Naive B cell (primary cell): ENCODE measurements around the gene ADGRG3. TPM values are rescaled to one million over a fixed set of nuclear protein-coding genes. Genes with fewer than 3 reads are reported as not detected.

Experiments used
- ATAC-seq, 2 donors: fragments of 150-1000 bp; cut with Tn5 transposase; 2 replicates each; pipeline ENCODE4 v1.10.0; 2021; ENCODE audit warnings: low read depth in 2 of 2, mild to moderate bottlenecking in 2 of 2, moderate library complexity in 2 of 2
- DNase-seq: peaks from one replicate; pipeline ENCODE4 v3.0.0; 2022
- H3K27ac Mint-ChIP-seq, 6 donors: one replicate each; pipeline ENCODE4 v1.8.0; 2020 to 2022; ENCODE audit warnings: mild to moderate bottlenecking in 6 of 6, mixed read lengths in 6 of 6, moderate library complexity in 5 of 6, inconsistent platforms in 2 of 6
- H3K27me3 Mint-ChIP-seq, 3 donors: one replicate each; pipeline ENCODE4 v1.8.0; 2021 to 2022; ENCODE audit warnings: mixed read lengths in 3 of 3, mild to moderate bottlenecking in 1 of 3
- H3K36me3 Mint-ChIP-seq, 2 donors: one replicate each; pipeline ENCODE4 v1.8.0; 2020 to 2022; ENCODE audit warnings: mixed read lengths in 2 of 2, inconsistent platforms in 1 of 2, mild to moderate bottlenecking in 1 of 2
- H3K4me1 Mint-ChIP-seq, 3 donors: one replicate each; pipeline ENCODE4 v1.8.0; 2020 to 2022; ENCODE audit warnings: mixed read lengths in 3 of 3, inconsistent platforms in 1 of 3, mild to moderate bottlenecking in 1 of 3, moderate library complexity in 1 of 3
- H3K4me3 Mint-ChIP-seq, 8 donors: one replicate each; pipeline ENCODE4 v1.8.0; 2020 to 2022; ENCODE audit warnings: mild to moderate bottlenecking in 8 of 8, mixed read lengths in 8 of 8, moderate library complexity in 8 of 8, inconsistent platforms in 2 of 8
- H3K9me3 Mint-ChIP-seq, 7 donors: one replicate each; pipeline ENCODE4 v1.8.0; 2020 to 2022; ENCODE audit warnings: mixed read lengths in 7 of 7, mild to moderate bottlenecking in 5 of 7, inconsistent platforms in 2 of 7, moderate library complexity in 1 of 7
- polyA plus RNA-seq, 6 donors: library from polyadenylated mRNA; unstranded; fragments of 300-500 nt; fragmentation: Illumina TruSeq; gene quantifications; one replicate each; pipeline ENCODE4 v1.2.3, GENCODE V29; 2021; ENCODE audit warnings: low read depth in 6 of 6

Gene ADGRG3, protein sequence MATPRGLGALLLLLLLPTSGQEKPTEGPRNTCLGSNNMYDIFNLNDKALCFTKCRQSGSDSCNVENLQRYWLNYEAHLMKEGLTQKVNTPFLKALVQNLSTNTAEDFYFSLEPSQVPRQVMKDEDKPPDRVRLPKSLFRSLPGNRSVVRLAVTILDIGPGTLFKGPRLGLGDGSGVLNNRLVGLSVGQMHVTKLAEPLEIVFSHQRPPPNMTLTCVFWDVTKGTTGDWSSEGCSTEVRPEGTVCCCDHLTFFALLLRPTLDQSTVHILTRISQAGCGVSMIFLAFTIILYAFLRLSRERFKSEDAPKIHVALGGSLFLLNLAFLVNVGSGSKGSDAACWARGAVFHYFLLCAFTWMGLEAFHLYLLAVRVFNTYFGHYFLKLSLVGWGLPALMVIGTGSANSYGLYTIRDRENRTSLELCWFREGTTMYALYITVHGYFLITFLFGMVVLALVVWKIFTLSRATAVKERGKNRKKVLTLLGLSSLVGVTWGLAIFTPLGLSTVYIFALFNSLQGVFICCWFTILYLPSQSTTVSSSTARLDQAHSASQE
- polyA plus RNA-seq, result under 1 TPM in 2 of 6 donors, not detected in 4; 0.11 to 0.55 TPM

- Mint-ChIP-seq H3K4me3 (peak within 1 kb of the TSS in 1 of 8 donors; percentile 4), H3K4me1 (no peaks in the 10 kb centered on the region), H3K27me3 (peaks cover 0 to 8% (median 2%) of the 10 kb centered on the region in 3 donors), H3K27ac (peak within 1 kb of the TSS in 1 of 6 donors; percentile 90), H3K9me3 (no peaks in the 10 kb centered on the region), H3K36me3 (no peaks in the 10 kb centered on the region)
- ATAC-seq, result no peak
- no peak for DNase-seq
These were observed at the start of gene ADGRG3 for GRCh38 chr16:57668263-57668571. ADGRG3 (plus strand) TSS chr16:57668306; CDS start chr16:57668348, 42 bp downstream.

DNA sequence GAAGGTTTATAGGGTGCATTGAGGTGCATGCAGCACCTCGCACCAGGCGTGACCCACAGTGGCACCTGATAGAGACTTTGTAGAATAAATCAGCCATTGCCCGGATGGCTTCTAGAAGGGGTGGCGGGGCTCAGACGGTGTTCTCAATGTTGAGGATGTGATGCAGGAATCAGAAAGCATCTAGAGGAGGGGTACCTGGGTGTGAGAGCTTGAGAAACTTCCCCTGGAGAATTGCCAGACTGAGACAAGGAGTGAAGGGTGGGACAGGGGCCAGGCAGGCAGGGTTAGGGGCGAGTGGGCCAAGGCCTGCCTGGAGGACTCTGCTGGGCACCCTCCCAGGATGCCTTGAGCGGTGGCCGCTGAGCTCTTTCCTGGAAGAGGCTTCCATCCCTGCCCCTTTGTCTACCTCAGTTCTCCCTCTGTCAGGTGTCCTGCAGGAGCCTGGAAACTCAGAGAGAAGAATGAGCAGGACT is 48.9 kb upstream of the ADGRG3 start:
- Mint-ChIP-seq H3K27me3 (no peaks in the 10 kb centered on the region), H3K36me3 (no peaks in the 10 kb centered on the region), H3K27ac (peak overlapping the region in 2 of 6 donors; percentile 59 to 78), H3K4me3 (no peak overlapping the region), H3K4me1 (no peaks in the 10 kb centered on the region), H3K9me3 (no peaks in the 10 kb centered on the region)
- ATAC-seq (no peak), DNase-seq (no peak)

DNA sequence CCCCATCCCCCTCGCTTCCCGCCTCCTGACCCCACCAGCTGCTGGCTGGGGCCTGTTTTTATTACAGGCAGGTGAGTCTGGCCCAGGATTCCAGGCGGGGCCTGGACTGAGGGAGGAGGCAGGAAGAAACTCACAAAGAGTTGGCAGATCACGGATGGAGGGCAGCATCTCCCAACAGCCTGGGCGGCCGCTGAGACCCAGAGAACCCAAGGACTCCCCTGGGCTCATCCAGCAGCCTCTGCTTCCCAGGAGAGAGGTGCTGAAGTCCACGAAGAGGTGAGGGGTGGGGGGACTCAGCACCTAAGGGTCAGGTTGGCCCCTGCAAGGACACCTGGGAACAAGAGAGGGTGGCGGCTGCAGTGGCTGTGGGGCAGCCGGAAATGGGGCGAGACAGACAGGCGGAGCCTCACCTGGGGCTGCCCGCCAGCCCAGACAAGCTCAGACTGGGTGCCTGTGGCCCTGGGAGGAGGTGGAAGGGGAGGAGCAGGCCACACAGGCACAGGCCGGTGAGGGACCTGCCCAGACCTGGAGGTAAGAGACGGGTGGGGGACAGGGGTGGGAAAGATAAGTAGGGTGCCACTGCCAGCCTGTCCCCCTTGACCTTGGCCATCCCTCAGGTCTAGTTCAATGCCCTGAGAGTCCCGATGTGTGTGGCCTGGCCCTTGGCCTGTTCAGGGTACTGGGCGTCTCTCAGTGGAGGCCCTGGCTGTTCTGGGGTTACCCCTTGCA is 48.3 kb upstream of the ADGRG3 start:
- Mint-ChIP-seq H3K4me1 (peaks cover 0 to under 1% (median 0%) of the 10 kb centered on the region in 3 donors), H3K4me3 (no peak overlapping the region), H3K9me3 (no peaks in the 10 kb centered on the region), H3K27me3 (peaks cover 0 to under 1% (median under 1%) of the 10 kb centered on the region in 3 donors), H3K36me3 (no peaks in the 10 kb centered on the region), H3K27ac (no peak overlapping the region)
- ATAC-seq (no peak), DNase-seq (no peak)

- peaks cover 4 to 8% (median 6%) of the 10 kb centered on the region in 3 donors for H3K4me1 Mint-ChIP-seq
- H3K4me3 Mint-ChIP-seq, result no peak overlapping the region
- no peak overlapping the region for H3K27ac Mint-ChIP-seq
- ATAC-seq (no peak), DNase-seq (no peak)
- H3K9me3 Mint-ChIP-seq, result no peaks in the 10 kb centered on the region
- H3K27me3 Mint-ChIP-seq, result peaks cover 0 to 9% (median 9%) of the 10 kb centered on the region in 3 donors
- H3K36me3 Mint-ChIP-seq, result no peaks in the 10 kb centered on the region
These were observed 47.5 kb upstream of the ADGRG3 start for GRCh38 chr16:57620335-57621231.

DNA sequence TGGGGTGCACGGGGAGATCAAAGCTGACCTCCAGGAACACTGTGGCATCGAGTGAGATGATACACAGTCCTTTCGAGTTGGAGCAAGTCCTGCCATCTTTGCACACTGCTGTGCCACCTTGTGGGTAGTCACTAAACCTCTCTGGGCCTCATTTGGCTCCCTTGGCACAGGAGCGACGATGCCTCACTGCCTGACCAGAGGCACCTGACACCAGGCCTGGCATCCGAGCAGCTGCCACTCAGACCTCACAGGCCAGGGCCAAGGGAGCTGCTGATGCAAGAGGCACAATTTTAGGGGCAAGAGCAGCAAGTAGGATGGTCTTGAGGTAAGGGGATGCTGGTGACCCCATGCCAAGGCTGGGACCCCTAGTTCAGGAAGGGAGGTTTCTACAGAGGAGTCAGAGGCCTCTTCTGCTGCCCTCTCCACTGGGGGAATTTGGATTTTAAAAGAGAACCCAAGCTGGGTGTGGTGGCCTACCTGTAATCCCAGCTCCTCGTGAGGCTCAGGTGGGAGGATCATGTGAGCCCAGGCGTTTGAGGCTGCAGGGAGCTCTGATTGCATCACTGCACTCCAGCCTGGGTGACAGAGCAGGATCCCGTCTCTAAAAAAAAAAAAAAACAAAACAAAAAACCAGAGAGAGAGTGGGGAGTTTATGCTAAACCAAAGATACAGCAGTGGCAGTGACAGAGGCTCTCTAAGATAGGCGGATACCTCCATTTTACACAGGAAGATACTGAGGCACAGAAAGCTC is 46.4 kb upstream of the ADGRG3 start:
- H3K4me1 Mint-ChIP-seq, result peaks cover 4 to 10% (median 10%) of the 10 kb centered on the region in 3 donors
- DNase-seq (no peak), ATAC-seq (no peak)
- H3K4me3 Mint-ChIP-seq, result no peak overlapping the region
- no peaks in the 10 kb centered on the region for H3K9me3 Mint-ChIP-seq
- no peaks in the 10 kb centered on the region for H3K36me3 Mint-ChIP-seq
- H3K27ac Mint-ChIP-seq, result peak overlapping the region in 1 of 6 donors; percentile 58
- peaks cover 0 to 18% (median 14%) of the 10 kb centered on the region in 3 donors for H3K27me3 Mint-ChIP-seq

- Mint-ChIP-seq H3K4me3 (no peak overlapping the region), H3K27ac (peak overlapping the region in 1 of 6 donors; percentile 58), H3K27me3 (peaks cover 0 to 26% (median 21%) of the 10 kb centered on the region in 3 donors), H3K36me3 (no peaks in the 10 kb centered on the region), H3K9me3 (no peaks in the 10 kb centered on the region), H3K4me1 (peaks cover 4 to 10% (median 10%) of the 10 kb centered on the region in 3 donors)
- ATAC-seq (no peak), DNase-seq (no peak)
These were observed 45.5 kb upstream of the ADGRG3 start for GRCh38 chr16:57622361-57623250.

DNA sequence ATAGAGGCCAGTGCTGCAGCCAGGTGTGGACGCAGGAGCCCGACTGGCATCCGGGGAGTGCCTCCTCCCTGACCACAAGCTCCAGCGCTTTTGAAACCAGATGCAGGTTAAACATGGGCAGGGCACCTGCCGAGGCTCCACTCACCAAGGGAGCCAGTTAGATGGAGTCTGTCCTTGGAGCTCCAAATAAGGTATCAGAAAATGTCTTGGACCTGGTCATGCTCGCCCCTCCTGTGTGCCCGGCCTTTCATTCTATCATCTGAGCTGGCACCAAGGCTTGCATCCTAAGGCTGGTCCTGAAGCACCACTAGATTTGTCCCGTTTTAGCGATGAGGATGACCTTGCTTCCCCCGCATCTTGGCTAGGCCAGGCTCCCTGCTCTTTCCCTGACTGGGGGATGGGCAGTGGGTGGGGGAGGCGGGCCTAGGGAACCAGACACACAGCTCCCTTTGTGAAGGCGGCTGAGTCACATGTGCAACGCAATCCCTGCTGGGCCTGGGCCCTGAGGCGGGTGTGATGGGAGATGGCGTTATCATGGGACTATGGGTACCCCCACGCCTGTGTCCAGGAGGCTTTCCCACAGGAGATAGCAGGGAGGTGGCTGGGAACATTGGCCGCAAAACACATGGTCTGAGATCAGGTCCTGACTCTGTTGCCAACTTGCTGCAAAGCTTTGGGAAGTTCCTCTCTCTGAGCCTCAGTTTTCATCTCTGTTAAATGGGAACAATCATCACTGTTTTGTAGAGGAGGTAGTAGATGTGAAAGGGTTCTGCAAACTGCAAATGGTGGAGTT is 44.7 kb upstream of the ADGRG3 start:
- H3K4me3 Mint-ChIP-seq, result no peak overlapping the region
- peaks cover under 1 to 34% (median 28%) of the 10 kb centered on the region in 3 donors for H3K27me3 Mint-ChIP-seq
- DNase-seq (no peak), ATAC-seq (no peak)
- peaks cover 0 to 2% of the 10 kb centered on the region in 2 donors for H3K36me3 Mint-ChIP-seq
- peaks cover 4 to 11% (median 10%) of the 10 kb centered on the region in 3 donors for H3K4me1 Mint-ChIP-seq
- H3K27ac Mint-ChIP-seq, result no peak overlapping the region
- H3K9me3 Mint-ChIP-seq, result no peaks in the 10 kb centered on the region

DNA sequence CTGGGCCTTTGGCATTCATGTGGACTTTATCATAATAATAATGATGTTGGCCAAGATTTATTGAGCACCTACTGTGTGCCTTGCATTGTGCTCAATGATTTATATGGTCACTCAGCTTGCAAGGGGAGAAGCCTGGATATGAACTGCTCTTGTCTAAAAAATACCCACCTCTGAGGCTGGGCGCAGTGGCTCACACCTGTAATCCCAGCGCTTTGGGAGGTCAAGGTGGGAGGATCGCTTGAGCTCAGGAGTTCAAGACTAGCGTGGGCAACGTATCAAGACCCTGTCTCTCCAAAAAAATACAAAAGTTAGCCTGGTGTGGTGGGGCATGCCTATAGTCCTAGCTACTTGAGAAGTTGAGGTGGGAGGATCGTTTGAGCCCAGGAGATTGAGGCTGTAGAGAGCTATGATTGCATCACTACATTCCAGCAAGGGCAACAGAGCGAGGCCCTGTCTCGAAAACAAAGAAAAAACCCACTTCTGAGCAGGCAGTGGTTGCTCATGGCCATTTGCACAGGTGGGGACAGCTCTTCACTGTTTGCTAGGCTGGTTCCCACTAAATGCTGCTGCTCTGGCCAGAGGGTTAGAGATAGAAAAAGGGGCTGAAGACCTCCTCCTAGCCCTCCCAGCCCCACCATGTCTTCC is 43.9 kb upstream of the ADGRG3 start:
- H3K4me3 Mint-ChIP-seq, result no peak overlapping the region
- peaks cover 0 to 9% of the 10 kb centered on the region in 2 donors for H3K36me3 Mint-ChIP-seq
- peaks cover 11 to 19% (median 16%) of the 10 kb centered on the region in 3 donors for H3K4me1 Mint-ChIP-seq
- peaks cover 8 to 41% (median 35%) of the 10 kb centered on the region in 3 donors for H3K27me3 Mint-ChIP-seq
- peak overlapping the region in 1 of 6 donors; percentile 20 for H3K27ac Mint-ChIP-seq
- ATAC-seq (no peak), DNase-seq (no peak)
- H3K9me3 Mint-ChIP-seq, result peaks cover 0 to 5% (median 0%) of the 10 kb centered on the region in 7 donors

GRCh38 chr16:57624806-57625500 is 43.2 kb upstream of the ADGRG3 start:
- Mint-ChIP-seq H3K36me3 (peaks cover 0 to 9% of the 10 kb centered on the region in 2 donors), H3K27me3 (peaks cover 11 to 49% (median 43%) of the 10 kb centered on the region in 3 donors), H3K27ac (peak overlapping the region in 1 of 6 donors; percentile 91), H3K4me1 (peaks cover 13 to 19% (median 16%) of the 10 kb centered on the region in 3 donors), H3K4me3 (no peak overlapping the region), H3K9me3 (peaks cover 0 to 5% (median 0%) of the 10 kb centered on the region in 7 donors)
- DNase-seq, result no peak
- ATAC-seq, result no peak
